K562 (cell line): ENCODE data around the gene CDK11B. TPM values are rescaled to one million over a fixed set of nuclear protein-coding genes. Genes with fewer than 3 reads are reported as not detected.

ENCODE experiments used
- ATF1 ChIP-seq, 2 experiments: fragments of 450-650 bp in 1 of 2; IDR thresholded peaks; 2 replicates each; pipeline ENCODE4 v1.6.1; 2016; ENCODE audit warnings: missing compliant biosample characterization in 1 of 2, missing genetic modification characterization in 1 of 2
- ATF4 ChIP-seq: fragments of 450-650 bp; formaldehyde crosslinking; IDR thresholded peaks from 2 replicates; pipeline ENCODE4 v1.4.0; 2022; ENCODE audit warnings: mild to moderate bottlenecking, moderate library complexity
- CHD1 ChIP-seq: fragments of 200-600 bp; sonication (generic); IDR thresholded peaks from one replicate; pipeline ENCODE4 v1.6.1; 2012; ENCODE audit warnings: mild to moderate bottlenecking, moderate library complexity, low read length, inconsistent platforms
- DNMT1 ChIP-seq: fragments of 450-650 bp; IDR thresholded peaks from 2 replicates; pipeline ENCODE4 v1.6.1; 2016; ENCODE audit warnings: antibody characterized with exemption, mild to moderate bottlenecking
- E2F6 ChIP-seq, 2 experiments: IDR thresholded peaks; 2 replicates each; pipeline ENCODE4 v1.6.1; 2011; ENCODE audit warnings: borderline replicate concordance in 1 of 2, control low read depth in 1 of 2, low read depth in 1 of 2, low read length in 1 of 2, mild to moderate bottlenecking in 1 of 2, mixed read lengths in 1 of 2, moderate library complexity in 1 of 2; ENCODE audit not compliant: insufficient read depth in 1 of 2, insufficient read length in 1 of 2, poor library complexity in 1 of 2, severe bottlenecking in 1 of 2; ENCODE audit errors: extremely low read depth in 1 of 2
- ETV6 ChIP-seq, 3 experiments: fragments of 150-350 bp in 1 of 3; sonication (generic) in 1 of 3; formaldehyde crosslinking in 1 of 3; IDR thresholded peaks; 2 replicates each; pipeline versions ENCODE4 v1.6.1 to v1.8.0; 2014 to 2022; ENCODE audit warnings: borderline replicate concordance in 2 of 3, low read depth in 2 of 3, antibody characterized with exemption in 1 of 3, low read length in 1 of 3, mild to moderate bottlenecking in 1 of 3, missing genetic modification reagents in 1 of 3
- HMGN3 ChIP-seq: IDR thresholded peaks from 2 replicates; pipeline ENCODE4 v1.6.1; 2011; ENCODE audit warnings: borderline replicate concordance, low read depth, mild to moderate bottlenecking, mixed read lengths, low read length; ENCODE audit not compliant: insufficient read length; ENCODE audit errors: extremely low read depth
- IFI16 ChIP-seq: fragments of 250-450 bp; sonication (Bioruptor Pico); IDR thresholded peaks from 2 replicates; pipeline ENCODE4 v2.1.2; 2022; ENCODE audit warnings: mild to moderate bottlenecking, inconsistent platforms
- ILF3 ChIP-seq: fragments of 450-650 bp; IDR thresholded peaks from 2 replicates; pipeline ENCODE4 v1.6.1; 2018; ENCODE audit warnings: antibody characterized with exemption, mild to moderate bottlenecking, moderate library complexity, borderline replicate concordance
- OTX1 ChIP-seq: fragments of 450-650 bp; formaldehyde crosslinking; IDR thresholded peaks from 2 replicates; pipeline ENCODE4 v1.4.0; 2022; ENCODE audit warnings: mild to moderate bottlenecking
- RNF2 ChIP-seq: sonication (generic); IDR thresholded peaks from 2 replicates; pipeline ENCODE4 v1.6.1; 2016
- SAFB2 ChIP-seq: fragments of 200-400 bp; formaldehyde crosslinking; IDR thresholded peaks from 2 replicates; pipeline ENCODE4 v1.6.1; 2018; ENCODE audit warnings: borderline replicate concordance, low read length, low read depth, moderate library complexity; ENCODE audit not compliant: severe bottlenecking
- SMAD1 ChIP-seq: fragments of 150-350 bp; IDR thresholded peaks from 2 replicates; pipeline ENCODE4 v1.6.1; 2014; ENCODE audit warnings: low read length, low read depth; ENCODE audit not compliant: partially characterized antibody
- SNIP1 ChIP-seq: fragments of 450-650 bp; IDR thresholded peaks from 2 replicates; pipeline ENCODE4 v1.7.1; 2017; ENCODE audit warnings: low read depth, mild to moderate bottlenecking
- SRSF9 ChIP-seq: fragments of 200-400 bp; formaldehyde crosslinking; IDR thresholded peaks from 2 replicates; pipeline ENCODE4 v1.6.1; 2017; ENCODE audit warnings: low read depth, low read length, borderline replicate concordance
- TCF3 ChIP-seq: sonication (generic); formaldehyde crosslinking; IDR thresholded peaks from 2 replicates; pipeline ENCODE4 v1.4.0; 2020; ENCODE audit warnings: mild to moderate bottlenecking, missing genetic modification reagents
- TOE1 ChIP-seq, 2 experiments: fragments of 450-650 bp in 1 of 2; sonication (generic) in 1 of 2; formaldehyde crosslinking in 1 of 2; IDR thresholded peaks; 2 replicates each; pipeline versions ENCODE4 v1.7.1 to v1.8.0; 2016 to 2022; ENCODE audit warnings: borderline replicate concordance in 2 of 2, mild to moderate bottlenecking in 2 of 2, antibody characterized with exemption in 1 of 2, inconsistent platforms in 1 of 2, low read depth in 1 of 2, missing genetic modification reagents in 1 of 2, moderate library complexity in 1 of 2
- TRIM25 ChIP-seq: fragments of 450-650 bp; IDR thresholded peaks from 2 replicates; pipeline ENCODE4 v1.7.0; 2016; ENCODE audit warnings: borderline replicate concordance
- ZNF121 ChIP-seq: sonication (generic); formaldehyde crosslinking; conservative IDR thresholded peaks from 2 replicates; pipeline ENCODE4 v1.8.0; 2022; ENCODE audit warnings: missing genetic modification reagents
- ZNF175 ChIP-seq: fragments of 200-800 bp; sonication (Bioruptor generic); IDR thresholded peaks from 2 replicates; pipeline ENCODE4 v1.6.1; 2016; ENCODE audit warnings: low read depth, mild to moderate bottlenecking, missing genetic modification characterization, missing compliant biosample characterization
- ZNF551 ChIP-seq: fragments of 250-450 bp; sonication (Bioruptor Pico); IDR thresholded peaks from 2 replicates; pipeline ENCODE4 v1.5.0; 2021; ENCODE audit warnings: mild to moderate bottlenecking, moderate library complexity
- ZNF561 ChIP-seq: fragments of 450-650 bp; formaldehyde crosslinking; conservative IDR thresholded peaks from 2 replicates; pipeline ENCODE4 v1.4.0; 2020; ENCODE audit warnings: mild to moderate bottlenecking, moderate library complexity
- polyA plus RNA-seq, 8 experiments: library from polyadenylated mRNA; depleted of rRNA in 4 of 8; stranded (reverse) in 5 of 8; unstranded in 3 of 8; fragments of >200 nt; fragmentation: Nextera tagmentation in 2 of 8; fragmentation: Illumina TruSeq in 1 of 8; extraction: Ambion mirVana in 2 of 8; extraction: Trizol in 1 of 8; gene quantifications; 2 replicates each; pipeline versions ENCODE4 v1.2.1 to v1.2.3, GENCODE V29; 2011 to 2014; ENCODE audit warnings: inconsistent platforms in 1 of 8, missing spikeins in 1 of 8
- total RNA-seq, 7 experiments: library from RNA; depleted of rRNA in 6 of 7; stranded (reverse); fragments of >200 nt in 6 of 7; fragmentation: Illumina TruSeq in 2 of 7; extraction: Trizol in 2 of 7; gene quantifications; 2 replicates each; pipeline versions ENCODE4 v1.2.1 to v1.2.3, GENCODE V29; 2011 to 2021; ENCODE audit warnings: low replicate concordance in 1 of 7

The CDK11B gene
- total and polyA plus RNA-seq, 9 of the 15 experiments (the other 6 are each of a cell fraction or from before 2014, with no cell fraction given) = 2.8 to 52.2 (median 19.5) TPM

GRCh38 chr1:1614954-1615255 lies 43.9 kb downstream of the CDK11B start (continued):
- TF ChIP-seq E2F6 (IDR thresholded peaks at IDR 0.05; ENCODE audit: borderline replicate concordance in 1 of 2, extremely low read depth in 1 of 2, insufficient read depth in 1 of 2, insufficient read length in 1 of 2, low read depth in 1 of 2, low read length in 1 of 2, poor library complexity in 1 of 2, severe bottlenecking in 1 of 2) (no peak), ZNF551 (CRISPR knock-in tag) (no peak), SNIP1 (no peak), ETV6 (IDR thresholded peaks at IDR 0.05; ENCODE audit: borderline replicate concordance in 1 of 2, low read depth in 2 of 2, low read length in 1 of 2) (no peak), ETV6 (CRISPR knock-in tag; IDR thresholded peaks at IDR 0.05; ENCODE audit: borderline replicate concordance) (peak; percentile 57; the same call in 1 of the 2 replicates), ZNF121 (no peak), DNMT1 (0 out of 2 replicates have a peak, but pooled peaks have one; percentile 91), TOE1 (IDR thresholded peaks at IDR 0.05; ENCODE audit: borderline replicate concordance) (no peak), TOE1 (CRISPR knock-in tag; IDR thresholded peaks at IDR 0.05; ENCODE audit: borderline replicate concordance, low read depth) (no peak), IFI16 (CRISPR knock-in tag) (no peak), RNF2 (no peak), ATF4 (CRISPR knock-in tag) (0 out of 2 replicates have a peak, but pooled peaks have one; percentile 12), ILF3 (no peak), ATF1 (CRISPR knock-in tag; IDR thresholded peaks at IDR 0.05) (no peak), ATF1 (tag; IDR thresholded peaks at IDR 0.05) (no peak), SMAD1 (no peak), CHD1 (no peak), ZNF561 (CRISPR knock-in tag) (no peak), SAFB2 (no peak), ZNF175 (no peak), OTX1 (CRISPR knock-in tag) (peak; percentile 78; the same call in 1 of the 2 replicates), TCF3 (CRISPR knock-in tag) (no peak), TRIM25 (peak; percentile 9; the same call in 1 of the 2 replicates), SRSF9 (no peak), HMGN3 (no peak)
